ENCODE results near the gene NFATC1. TPM values are rescaled to one million over a fixed set of nuclear protein-coding genes. Genes with fewer than 3 reads are reported as not detected.

The NFATC1 gene
- total RNA-seq, 1 donor from 2014 or later: 16.6 TPM

- no peak for DNase-seq
- Histone ChIP-seq H3K27me3 (peaks cover 6% of the 10 kb centered on the region), H3K27ac (no peak overlapping the region), H3K4me1 (no peaks in the 10 kb centered on the region), H3K36me3 (no peaks in the 10 kb centered on the region), H3K4me3 (no peak overlapping the region), H3K9me3 (no peaks in the 10 kb centered on the region)
- ATAC-seq: no peak
- TF ChIP-seq CTCF (IDR thresholded peaks at IDR 0.05): no peak
- intact Hi-C loops (cut with DNase I): no loop called here
Observed at GRCh38 chr18:79538635-79539034, 142.9 kb downstream of the NFATC1 start.

GRCh38 chr18:79540161-79540903, 144.6 kb downstream of the NFATC1 start:
- ATAC-seq (no peak), DNase-seq (no peak)
- no peaks in the 10 kb centered on the region for H3K4me1 ChIP-seq
- peaks cover 6% of the 10 kb centered on the region for H3K27me3 ChIP-seq
- H3K4me3 ChIP-seq: no peak overlapping the region
- no peak for TF ChIP-seq CTCF (IDR thresholded peaks at IDR 0.05)
- H3K36me3 ChIP-seq: no peaks in the 10 kb centered on the region
- H3K9me3 ChIP-seq: no peaks in the 10 kb centered on the region
- intact Hi-C loops (cut with DNase I): no loop called here
- H3K27ac ChIP-seq: no peak overlapping the region

- DNase-seq (no peak), ATAC-seq (no peak)
- TF ChIP-seq CTCF (IDR thresholded peaks at IDR 0.05): no peak
- Histone ChIP-seq H3K4me3 (no peak overlapping the region), H3K9me3 (no peaks in the 10 kb centered on the region), H3K36me3 (no peaks in the 10 kb centered on the region), H3K4me1 (no peaks in the 10 kb centered on the region), H3K27me3 (peaks cover 6% of the 10 kb centered on the region), H3K27ac (no peak overlapping the region)
- intact Hi-C loops (cut with DNase I): no loop called here
Observed at GRCh38 chr18:79540904-79541282, 145.2 kb downstream of the NFATC1 start.

- no peak for TF ChIP-seq CTCF (IDR thresholded peaks at IDR 0.05)
- Histone ChIP-seq H3K36me3 (no peaks in the 10 kb centered on the region), H3K9me3 (no peaks in the 10 kb centered on the region), H3K4me1 (no peaks in the 10 kb centered on the region), H3K4me3 (no peak overlapping the region), H3K27me3 (peaks cover 6% of the 10 kb centered on the region), H3K27ac (no peak overlapping the region)
- intact Hi-C loops (cut with DNase I): no loop called here
- DNase-seq: no peak
- ATAC-seq: no peak
Observed at GRCh38 chr18:79542213-79542612, 146.5 kb downstream of the NFATC1 start.

GRCh38 chr18:79542876-79543750, 147.4 kb downstream of the NFATC1 start:
- intact Hi-C loops (cut with DNase I): no loop called here
- no peak for ATAC-seq

More at GRCh38 chr18:79542876-79543750, 147.4 kb downstream of the NFATC1 start:
- H3K36me3 ChIP-seq: no peaks in the 10 kb centered on the region
- H3K27me3 ChIP-seq: peaks cover 15% of the 10 kb centered on the region
- no peak overlapping the region for H3K4me3 ChIP-seq
- no peaks in the 10 kb centered on the region for H3K9me3 ChIP-seq
- H3K4me1 ChIP-seq: no peaks in the 10 kb centered on the region
- no peak overlapping the region for H3K27ac ChIP-seq
- DNase-seq: peak; percentile 55
- TF ChIP-seq CTCF (IDR thresholded peaks at IDR 0.05): no peak
